Body of pancreas (tissue), 4 donors: ENCODE measurements around the gene ANKRD13D.

ENCODE experiments used
- CTCF ChIP-seq, 7 experiments: fragments of 450-650 bp in 4 of 7; fragments of 200-600 bp in 3 of 7; sonication (generic) in 3 of 7; IDR thresholded peaks; one replicate each; pipeline ENCODE4 v1.5.1; 2016 to 2019; ENCODE audit warnings: antibody characterized with exemption in 7 of 7
- POLR2A ChIP-seq, 3 donors: fragments of 450-650 bp; IDR thresholded peaks; one replicate each; pipeline ENCODE4 v1.6.1; 2016; ENCODE audit warnings: antibody characterized with exemption in 3 of 3, mild to moderate bottlenecking in 2 of 3

- TF ChIP-seq CTCF (IDR thresholded peaks at IDR 0.05) (no peak), POLR2A (IDR thresholded peaks at IDR 0.05) (no peak)
These were observed 1.7 kb downstream of the ANKRD13D start for GRCh38 chr11:67290801-67291200.
